OCI-LY7 (cell line): Measurements from ENCODE around the gene HRC.

Experiments used
- EZH2phosphoT487 ChIP-seq: fragments of 200-600 bp; sonication (generic); IDR thresholded peaks from 2 replicates; pipeline ENCODE4 v1.6.1; 2018; ENCODE audit warnings: low read depth, borderline replicate concordance, mild to moderate bottlenecking, mixed run types, antibody characterized with exemption, low read length, moderate library complexity, mixed read lengths
- TF ChIP-seq, protein P1 (sequence below): fragments of 200-600 bp; sonication (generic); conservative IDR thresholded peaks from 2 replicates; pipeline ENCODE4 v1.5.1; 2014; ENCODE audit warnings: mild to moderate bottlenecking, antibody characterized with exemption, low read length, moderate library complexity, mixed read lengths

DNA sequence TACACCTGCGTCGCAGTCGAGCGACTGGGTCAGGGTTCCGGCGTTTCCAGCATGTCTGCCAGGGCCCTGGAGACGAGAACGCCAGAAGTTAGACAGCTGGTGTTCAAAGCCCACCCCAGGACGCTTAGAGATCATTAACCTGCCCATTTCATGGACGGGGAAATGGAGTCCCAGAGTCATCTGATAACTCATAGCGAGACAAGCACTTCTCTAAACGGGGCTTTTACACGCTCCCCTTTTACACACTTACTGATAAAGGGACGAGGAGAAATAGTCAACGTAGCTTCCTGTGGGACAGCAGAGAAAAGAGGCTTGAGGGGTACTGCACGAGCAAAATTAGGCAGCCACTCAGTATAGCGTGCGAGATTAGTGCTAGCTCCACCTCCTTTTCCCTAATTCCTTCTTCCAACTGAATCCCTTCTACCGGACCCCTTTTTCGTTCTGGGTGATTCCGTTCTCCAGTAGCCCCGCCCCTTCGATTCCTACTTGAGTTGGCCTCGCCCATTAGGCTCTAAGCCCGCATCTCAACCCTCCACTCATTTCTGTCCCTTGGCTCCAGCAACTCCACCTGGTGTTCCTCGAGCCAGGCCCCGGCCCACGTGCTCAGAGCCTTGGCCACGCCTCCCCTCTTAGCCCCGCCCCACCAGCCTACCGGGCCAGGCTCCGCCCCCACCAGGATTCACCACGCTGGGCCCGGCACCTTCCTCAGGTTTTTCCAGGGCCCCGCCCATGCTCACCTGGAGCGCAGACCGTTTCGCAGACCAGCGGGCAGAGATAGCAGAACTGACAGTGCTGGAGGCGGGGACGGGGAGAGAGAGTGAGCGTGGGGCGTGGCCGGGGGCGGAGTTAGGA lies 3.7 kb downstream of the HRC start:
- TF ChIP-seq, protein P1, sequence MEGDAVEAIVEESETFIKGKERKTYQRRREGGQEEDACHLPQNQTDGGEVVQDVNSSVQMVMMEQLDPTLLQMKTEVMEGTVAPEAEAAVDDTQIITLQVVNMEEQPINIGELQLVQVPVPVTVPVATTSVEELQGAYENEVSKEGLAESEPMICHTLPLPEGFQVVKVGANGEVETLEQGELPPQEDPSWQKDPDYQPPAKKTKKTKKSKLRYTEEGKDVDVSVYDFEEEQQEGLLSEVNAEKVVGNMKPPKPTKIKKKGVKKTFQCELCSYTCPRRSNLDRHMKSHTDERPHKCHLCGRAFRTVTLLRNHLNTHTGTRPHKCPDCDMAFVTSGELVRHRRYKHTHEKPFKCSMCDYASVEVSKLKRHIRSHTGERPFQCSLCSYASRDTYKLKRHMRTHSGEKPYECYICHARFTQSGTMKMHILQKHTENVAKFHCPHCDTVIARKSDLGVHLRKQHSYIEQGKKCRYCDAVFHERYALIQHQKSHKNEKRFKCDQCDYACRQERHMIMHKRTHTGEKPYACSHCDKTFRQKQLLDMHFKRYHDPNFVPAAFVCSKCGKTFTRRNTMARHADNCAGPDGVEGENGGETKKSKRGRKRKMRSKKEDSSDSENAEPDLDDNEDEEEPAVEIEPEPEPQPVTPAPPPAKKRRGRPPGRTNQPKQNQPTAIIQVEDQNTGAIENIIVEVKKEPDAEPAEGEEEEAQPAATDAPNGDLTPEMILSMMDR: no peak
- TF ChIP-seq EZH2phosphoT487: no peak
